Body of pancreas (tissue), 4 donors: ENCODE data around the gene EYS.
"Not testable (repeated sequence)": the region's sequence is repeated elsewhere in the genome, so short reads cannot be mapped to it uniquely, and the experiment has no call there.

ENCODE experiments used
- CTCF ChIP-seq, 7 experiments: fragments of 450-650 bp in 4 of 7; fragments of 200-600 bp in 3 of 7; sonication (generic) in 3 of 7; IDR thresholded peaks; one replicate each; pipeline ENCODE4 v1.5.1; 2016 to 2019; ENCODE audit warnings: antibody characterized with exemption in 7 of 7
- POLR2A ChIP-seq, 3 donors: fragments of 450-650 bp; IDR thresholded peaks; one replicate each; pipeline ENCODE4 v1.6.1; 2016; ENCODE audit warnings: antibody characterized with exemption in 3 of 3, mild to moderate bottlenecking in 2 of 3

- TF ChIP-seq CTCF, POLR2A (IDR thresholded peaks at IDR 0.05): not testable (repeated sequence)
Observed at GRCh38 chr6:65569056-65569455, 138.0 kb downstream of the EYS start.
